ENCODE results near the gene BMX. TPM values are rescaled to one million over a fixed set of nuclear protein-coding genes. Genes with fewer than 3 reads are reported as not detected.

The BMX gene
- total RNA-seq, 1 experiment from 2014 or later, result not detected

GRCh38 chrX:15451913-15452312 is 48.7 kb upstream of the BMX start:
- H4K91ac ChIP-seq (ENCODE audit: insufficient read length, low read depth, low read length), result no peak overlapping the region
- no peak overlapping the region for H2BK15ac ChIP-seq (ENCODE audit: low read depth, low read length)
- H2BK5ac ChIP-seq (ENCODE audit: insufficient read length, low read length), result no peak overlapping the region
- no CpG with 5 or more reads among the region's 1 CpG for WGBS (ENCODE audit: extremely low coverage, insufficient read length, low lambda C conversion rate)
- H3K9me3 Mint-ChIP-seq, result no peaks in the 10 kb centered on the region
- no peaks in the 10 kb centered on the region for H3K79me1 ChIP-seq (ENCODE audit: insufficient read depth, low read depth, low read length, poor library complexity, severe bottlenecking)
- H3K27me3 ChIP-seq (ENCODE audit: insufficient read depth, low read length), result no peaks in the 10 kb centered on the region
- H3K27ac Mint-ChIP-seq, result no peak overlapping the region
- no peak for TF ChIP-seq CTCF (conservative IDR thresholded peaks at IDR 0.05)
- no peaks in the 10 kb centered on the region for H3K27me3 Mint-ChIP-seq (ENCODE audit: low read depth)
- no peak overlapping the region for H2BK20ac ChIP-seq (ENCODE audit: low read depth, low read length, poor library complexity, severe bottlenecking)
- no peak overlapping the region for H3K56ac ChIP-seq (ENCODE audit: insufficient read length, low read depth, low read length)
- no peak overlapping the region for H4K8ac ChIP-seq (replicated peaks; ENCODE audit: insufficient read length, low read depth, low read length)
- no peak overlapping the region for H4K5ac ChIP-seq (ENCODE audit: insufficient read length, low read depth, low read length)
- H3K14ac ChIP-seq (ENCODE audit: insufficient read depth, low read length), result no peak overlapping the region
- H2AFZ ChIP-seq (ENCODE audit: low read length), result no peak overlapping the region
- no peak for DNase-seq
- no peak overlapping the region for H2BK12ac ChIP-seq (ENCODE audit: insufficient read length, low read depth, low read length)
- H3K4me1 ChIP-seq (ENCODE audit: insufficient read depth, low read length), result no peaks in the 10 kb centered on the region
- H2BK120ac ChIP-seq (ENCODE audit: low read depth, low read length, poor library complexity, severe bottlenecking), result no peak overlapping the region
- no peaks in the 10 kb centered on the region for H3K23me2 ChIP-seq (ENCODE audit: insufficient read length, low read depth, low read length, poor library complexity, severe bottlenecking)
- H3K4ac ChIP-seq (ENCODE audit: low read depth, low read length), result no peak overlapping the region
- no peaks in the 10 kb centered on the region for H4K20me1 ChIP-seq (ENCODE audit: control insufficient read depth, insufficient read depth, insufficient read length)
- no peak overlapping the region for H3K23ac ChIP-seq (ENCODE audit: insufficient read length, low read depth, low read length)
- H3K4me2 ChIP-seq (ENCODE audit: insufficient read depth, insufficient read length, low read length), result no peak overlapping the region
- H3K9ac ChIP-seq (ENCODE audit: extremely low read depth, insufficient read length, low read length), result no peak overlapping the region
- no peak overlapping the region for H3K4me3 Mint-ChIP-seq
- H3K36me3 Mint-ChIP-seq (ENCODE audit: insufficient read depth in 1 of 3, low read depth in 3 of 3), result peaks cover 0 to 9% (median 2%) of the 10 kb centered on the region in 3 experiments; a peak in 5 of 7 replicates
- no peaks in the 10 kb centered on the region; the same call in 1 of the 2 replicates for H3K79me2 ChIP-seq (ENCODE audit: insufficient read depth, low read length)
- no peak overlapping the region for H3T11ph ChIP-seq (ENCODE audit: low read length)
- H3K27ac ChIP-seq (ENCODE audit: insufficient read length, low read depth, low read length), result no peak overlapping the region
- no peaks in the 10 kb centered on the region for H3K9me3 ChIP-seq (ENCODE audit: control insufficient read depth, low read depth, low read length)
- H2AK5ac ChIP-seq (ENCODE audit: insufficient read length, low read length), result no peak overlapping the region
- H3K4me1 Mint-ChIP-seq, result no peaks in the 10 kb centered on the region
- H3K18ac ChIP-seq (ENCODE audit: insufficient read length, low read depth, low read length), result no peak overlapping the region

All from H9 (cell line).